BLaER1 treated with 17β-estradiol and CSF1 and Interleukin-3, amounts not matched to agents 10 nM and 100 nM (cell line): ENCODE results near the gene CD79B.

Experiments
- H3K27ac ChIP-seq, 11 experiments: shearing (Covaris generic); formaldehyde crosslinking; 2 replicates each; pipeline ENCODE4 v1.8.1; 2022
- H3K27me3 ChIP-seq, 11 experiments: shearing (Covaris generic); formaldehyde crosslinking; 2 replicates each; pipeline ENCODE4 v1.8.1; 2022
- H3K36me3 ChIP-seq, 11 experiments: shearing (Covaris generic); formaldehyde crosslinking; 2 replicates each; pipeline ENCODE4 v1.8.1; 2022
- H3K4me1 ChIP-seq, 10 experiments: shearing (Covaris generic); formaldehyde crosslinking; 2 replicates each; pipeline ENCODE4 v1.8.1; 2022
- H3K4me2 ChIP-seq, 11 experiments: shearing (Covaris generic); formaldehyde crosslinking; 2 replicates each; pipeline ENCODE4 v1.8.1; 2022
- H3K4me3 ChIP-seq, 10 experiments: shearing (Covaris generic); formaldehyde crosslinking; 2 replicates each; pipeline ENCODE4 v1.8.1; 2022
- H3K9ac ChIP-seq, 11 experiments: shearing (Covaris generic); formaldehyde crosslinking; 2 replicates each; pipeline ENCODE4 v1.8.1; 2022
- H3K9me3 ChIP-seq, 11 experiments: shearing (Covaris generic); formaldehyde crosslinking; replicated peaks in 1 of 11; 2 replicates each; pipeline ENCODE4 v1.8.1; 2022
- H4K20me1 ChIP-seq, 11 experiments: shearing (Covaris generic); formaldehyde crosslinking; 2 replicates each; pipeline ENCODE4 v1.8.1; 2022
- Cebpa-rat ChIP-seq, 11 experiments: shearing (Covaris generic); IDR thresholded peaks; 2 replicates each; pipeline ENCODE4 v1.8.1; 2022

Gene CD79B

DNA sequence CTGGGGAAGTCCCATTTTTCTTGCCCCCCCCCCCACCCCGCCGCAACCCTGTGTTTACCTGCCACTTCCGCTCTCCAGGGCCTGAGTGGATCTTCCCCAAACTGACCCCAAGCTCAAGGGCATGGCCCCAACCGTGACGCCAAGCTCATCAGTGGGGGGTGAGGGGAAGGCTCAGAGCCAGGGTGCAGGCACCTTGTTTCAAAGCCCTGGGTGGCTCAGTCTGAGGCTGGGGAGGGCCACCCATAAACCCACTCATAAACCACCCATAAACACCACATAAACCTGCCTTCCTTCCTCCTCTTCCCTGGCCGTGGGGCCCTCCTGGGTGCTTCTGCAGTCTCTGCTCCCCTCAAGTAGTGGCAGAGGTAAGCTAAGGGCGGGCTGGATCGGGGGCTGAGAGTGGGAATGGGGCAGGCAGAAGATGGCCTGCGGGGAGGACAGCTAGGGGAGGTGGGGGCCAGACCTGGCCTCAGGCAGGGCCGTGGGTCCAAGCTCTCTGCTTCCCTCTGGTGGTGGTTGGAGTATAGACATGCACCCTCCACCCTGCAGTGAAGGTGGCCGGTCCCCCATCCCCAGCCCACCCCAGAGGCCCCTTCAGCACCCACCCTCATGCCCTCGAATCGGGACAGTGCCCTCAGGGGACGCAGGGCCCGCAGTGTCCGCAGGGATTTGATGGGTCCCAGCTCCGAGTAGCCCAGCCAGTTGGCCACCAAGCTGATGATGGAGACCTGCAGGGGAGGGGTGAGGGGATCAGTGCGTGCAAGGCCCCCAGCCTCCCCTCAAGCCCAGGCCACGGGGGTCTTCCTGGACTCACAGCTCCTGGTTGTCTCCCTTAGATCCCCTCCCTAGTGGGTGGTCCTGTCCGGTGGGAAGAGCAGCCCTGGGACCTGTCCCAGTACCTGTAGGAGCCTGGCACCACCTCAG is 14.6 kb upstream of the CD79B start:
- Histone ChIP-seq H3K4me3 (peak overlapping the region in 6 of 10 experiments; percentile 12 to 46 (median 32); a peak in 6 of 20 replicates), H4K20me1 (no peaks in the 10 kb centered on the region), H3K4me2 (peak overlapping the region; percentile 80 to 100 (median 92)), H3K27me3 (no peaks in the 10 kb centered on the region), H3K9ac (peak overlapping the region in 10 of 11 experiments; percentile 4 to 66 (median 46); a peak in 14 of 22 replicates), H3K36me3 (no peaks in the 10 kb centered on the region), H3K9me3 (peaks cover 0 to 3% (median 0%) of the 10 kb centered on the region in 11 experiments; a peak in 2 of 22 replicates), H3K27ac (peak overlapping the region in 9 of 11 experiments; percentile 44 to 73 (median 65); a peak in 16 of 22 replicates), H3K4me1 (peaks cover 11 to 76% (median 70%) of the 10 kb centered on the region in 10 experiments)
- TF ChIP-seq Cebpa-rat (IDR thresholded peaks at IDR 0.05), result no peak

DNA sequence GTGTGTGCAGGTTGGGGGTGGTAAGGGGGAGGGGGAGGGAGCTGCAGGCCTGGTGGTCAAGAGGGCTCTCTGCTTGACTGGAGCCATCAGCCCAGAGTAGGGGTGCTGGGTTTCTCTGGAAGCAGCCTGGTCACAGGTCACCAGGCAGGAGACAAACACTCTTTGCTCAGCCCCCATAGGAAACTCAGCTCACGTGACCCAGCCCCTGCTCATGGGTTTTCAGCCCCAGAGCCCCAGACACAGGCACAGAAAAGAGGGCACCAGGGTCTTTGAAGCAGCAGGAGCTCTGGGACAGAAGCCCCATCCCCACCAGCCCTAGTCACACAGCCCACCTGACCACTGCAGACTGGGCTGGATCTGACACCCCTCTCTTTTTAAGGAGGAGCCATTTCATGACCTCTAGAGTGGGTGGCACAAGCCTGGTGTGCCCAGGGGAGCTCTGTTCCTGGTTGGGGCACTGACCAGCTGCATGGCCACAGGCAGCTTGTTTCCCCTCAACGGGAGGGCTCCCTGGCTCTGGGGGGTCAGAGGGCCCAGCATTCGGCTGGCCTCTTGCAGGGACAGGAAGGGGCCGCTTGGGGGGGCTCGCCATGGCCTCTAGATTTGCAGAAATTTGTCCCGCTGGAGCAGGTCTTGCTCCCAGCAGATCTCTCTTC is 13.8 kb upstream of the CD79B start:
- H3K4me1 ChIP-seq, result peaks cover 11 to 68% (median 64%) of the 10 kb centered on the region in 10 experiments
- peaks cover 0 to 11% (median 0%) of the 10 kb centered on the region in 11 experiments; a peak in 3 of 22 replicates for H3K9me3 ChIP-seq
- TF ChIP-seq Cebpa-rat (IDR thresholded peaks at IDR 0.05), result no peak
- H3K9ac ChIP-seq, result peak overlapping the region in 9 of 11 experiments; percentile 4 to 66 (median 50); a peak in 16 of 22 replicates
- H3K36me3 ChIP-seq, result no peaks in the 10 kb centered on the region
- no peaks in the 10 kb centered on the region for H3K27me3 ChIP-seq
- H3K4me3 ChIP-seq, result peak overlapping the region in 5 of 10 experiments; percentile 12 to 46 (median 31); a peak in 5 of 20 replicates
- no peaks in the 10 kb centered on the region for H4K20me1 ChIP-seq
- peak overlapping the region; percentile 80 to 100 (median 92) for H3K4me2 ChIP-seq
- H3K27ac ChIP-seq, result peak overlapping the region in 9 of 11 experiments; percentile 44 to 73 (median 65); a peak in 16 of 22 replicates

DNA sequence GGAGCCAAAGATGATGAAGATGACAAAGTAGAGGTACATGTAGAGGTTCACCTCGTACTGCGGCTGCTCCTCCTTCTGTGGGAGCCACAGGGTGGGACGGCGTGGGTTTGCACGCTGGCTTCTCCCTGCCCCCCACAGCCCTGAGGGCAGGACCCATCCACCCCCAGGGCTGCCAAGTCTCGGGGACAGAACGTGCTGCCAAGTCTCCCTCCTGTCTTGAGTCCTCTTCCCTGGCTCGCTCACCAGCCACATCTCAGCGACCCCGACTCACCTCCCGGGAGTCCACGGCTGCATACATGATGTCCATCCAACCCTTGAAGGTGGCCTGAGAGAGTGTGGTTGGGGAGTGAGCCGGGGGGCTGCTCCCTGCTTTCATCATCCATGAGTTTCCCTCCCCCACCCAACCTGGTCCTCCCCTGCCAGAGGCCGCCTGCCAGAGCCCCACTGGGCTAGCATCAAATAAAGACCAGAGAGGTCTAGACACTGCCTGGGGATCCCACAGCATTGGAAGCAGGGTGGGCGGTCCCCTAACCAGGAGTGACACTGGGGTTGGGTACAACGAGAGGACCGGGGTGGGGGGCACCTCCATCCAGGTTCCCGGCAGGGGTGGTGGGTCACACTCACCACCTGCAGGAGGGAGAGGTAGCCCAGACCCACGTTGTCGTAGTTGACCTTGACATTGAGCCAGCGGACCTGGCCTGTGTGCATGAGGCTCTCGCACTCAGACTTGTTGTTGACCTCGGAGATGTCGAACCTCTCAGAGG is 12.8 kb upstream of the CD79B start:
- Histone ChIP-seq H3K4me3 (no peak overlapping the region), H3K9me3 (peaks cover 0 to 12% (median 0%) of the 10 kb centered on the region in 11 experiments; a peak in 3 of 22 replicates), H3K36me3 (no peaks in the 10 kb centered on the region), H3K4me1 (peaks cover 14 to 64% (median 57%) of the 10 kb centered on the region in 10 experiments), H3K9ac (peak overlapping the region in 2 of 11 experiments; percentile 59 to 66; a peak in 2 of 22 replicates), H4K20me1 (no peaks in the 10 kb centered on the region), H3K27me3 (no peaks in the 10 kb centered on the region), H3K27ac (peak overlapping the region in 2 of 11 experiments; percentile 59 to 69; a peak in 2 of 22 replicates), H3K4me2 (peak overlapping the region in 8 of 11 experiments; percentile 80 to 100 (median 94); a peak in 15 of 22 replicates)
- no peak for TF ChIP-seq Cebpa-rat (IDR thresholded peaks at IDR 0.05)

DNA sequence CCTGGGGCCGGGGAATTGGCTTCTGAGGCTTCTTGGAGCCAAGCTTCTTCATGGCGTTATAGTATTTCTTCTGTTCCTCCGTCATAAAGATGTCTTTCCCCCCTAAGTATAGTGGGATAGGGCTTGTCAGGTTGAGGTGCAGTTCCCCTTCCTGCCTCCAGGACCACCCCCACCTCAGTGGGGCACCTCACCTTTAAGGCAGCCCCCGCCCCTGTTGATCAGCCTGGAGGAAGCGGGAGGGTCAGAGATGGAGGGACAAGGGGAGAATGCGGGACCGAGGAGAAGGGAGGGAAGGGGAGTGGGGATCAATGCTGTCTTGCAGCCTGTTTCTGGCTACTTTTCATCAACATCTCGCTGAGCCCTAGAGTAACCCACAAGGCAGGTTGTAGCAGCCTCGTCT is 11.6 kb upstream of the CD79B start:
- H3K27ac ChIP-seq, result no peak overlapping the region

DNA sequence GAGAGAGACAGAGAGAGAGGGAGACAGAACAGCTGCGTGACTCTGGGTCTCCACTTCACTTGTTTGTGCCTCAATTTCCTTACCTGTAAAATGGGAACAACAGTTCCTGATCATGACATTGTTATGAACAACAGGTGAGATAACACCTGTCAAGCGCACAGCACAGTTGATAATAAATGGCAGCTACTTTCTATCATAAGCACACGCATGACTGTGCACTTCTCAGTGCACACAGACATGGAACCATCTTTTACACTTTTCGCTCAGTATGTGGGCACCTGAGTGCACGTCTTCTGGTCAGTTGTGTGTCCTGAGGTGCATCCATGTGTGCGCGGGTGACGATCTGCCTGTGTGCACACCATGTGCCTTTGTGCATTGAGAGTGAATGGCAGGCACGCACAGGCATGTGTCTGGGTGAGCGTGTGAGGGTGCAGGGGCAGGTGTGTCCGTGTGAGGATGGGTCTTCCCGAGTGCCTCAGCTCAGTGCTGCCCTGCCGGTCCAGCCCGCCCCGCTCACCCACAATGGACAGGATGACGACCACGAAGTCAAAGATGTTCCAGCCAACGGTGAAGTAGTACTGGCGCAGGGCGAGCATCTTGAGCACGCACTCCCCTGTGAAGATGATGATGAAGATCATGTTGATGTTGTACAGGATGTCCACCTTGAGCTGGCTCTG is 10.3 kb upstream of the CD79B start:
- H3K9ac ChIP-seq, result no peak overlapping the region
- peaks cover 29 to 64% (median 56%) of the 10 kb centered on the region in 10 experiments for H3K4me1 ChIP-seq
- H4K20me1 ChIP-seq, result no peaks in the 10 kb centered on the region
- TF ChIP-seq Cebpa-rat (IDR thresholded peaks at IDR 0.05), result no peak
- no peaks in the 10 kb centered on the region for H3K36me3 ChIP-seq
- no peak overlapping the region for H3K27ac ChIP-seq
- no peak overlapping the region for H3K4me2 ChIP-seq
- no peak overlapping the region for H3K4me3 ChIP-seq
- peaks cover 0 to 12% (median 0%) of the 10 kb centered on the region in 11 experiments; a peak in 3 of 22 replicates for H3K9me3 ChIP-seq
- no peaks in the 10 kb centered on the region for H3K27me3 ChIP-seq

More for the DNA sequence above, 11.6 kb upstream of the CD79B start:
- Histone ChIP-seq H3K36me3 (no peaks in the 10 kb centered on the region), H3K4me3 (no peak overlapping the region), H3K9ac (no peak overlapping the region), H4K20me1 (no peaks in the 10 kb centered on the region), H3K27me3 (no peaks in the 10 kb centered on the region), H3K4me2 (no peak overlapping the region), H3K4me1 (peaks cover 22 to 64% (median 56%) of the 10 kb centered on the region in 10 experiments), H3K9me3 (peaks cover 0 to 12% (median 0%) of the 10 kb centered on the region in 11 experiments; a peak in 3 of 22 replicates)
- TF ChIP-seq Cebpa-rat (IDR thresholded peaks at IDR 0.05), result no peak

DNA sequence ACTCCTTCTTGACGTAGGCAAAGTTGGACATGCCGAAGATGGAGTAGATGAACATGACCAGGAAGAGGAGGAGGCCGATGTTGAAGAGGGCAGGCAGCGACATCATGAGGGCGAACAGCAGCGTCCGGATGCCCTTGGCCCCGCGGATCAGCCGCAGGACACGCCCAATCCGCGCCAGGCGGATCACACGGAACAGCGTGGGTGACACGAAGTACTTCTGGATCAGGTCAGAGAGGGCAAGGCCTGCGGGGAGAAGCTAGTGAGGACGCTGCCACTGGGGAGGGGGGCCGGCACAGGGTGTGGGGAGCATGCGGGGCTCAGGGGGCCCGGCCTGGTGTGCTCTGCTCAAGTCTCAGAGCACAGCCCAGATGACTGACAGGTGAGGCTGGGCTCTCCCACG is 9.6 kb upstream of the CD79B start:
- no peak overlapping the region for H3K4me2 ChIP-seq
- H3K36me3 ChIP-seq, result no peaks in the 10 kb centered on the region
- H3K27me3 ChIP-seq, result no peaks in the 10 kb centered on the region
- TF ChIP-seq Cebpa-rat (IDR thresholded peaks at IDR 0.05), result no peak
- H3K9ac ChIP-seq, result no peak overlapping the region
- H3K4me3 ChIP-seq, result no peak overlapping the region
- peaks cover 29 to 64% (median 57%) of the 10 kb centered on the region in 10 experiments for H3K4me1 ChIP-seq
- peaks cover 0 to 12% (median 0%) of the 10 kb centered on the region in 11 experiments; a peak in 3 of 22 replicates for H3K9me3 ChIP-seq
- H4K20me1 ChIP-seq, result no peaks in the 10 kb centered on the region
- H3K27ac ChIP-seq, result no peak overlapping the region

DNA sequence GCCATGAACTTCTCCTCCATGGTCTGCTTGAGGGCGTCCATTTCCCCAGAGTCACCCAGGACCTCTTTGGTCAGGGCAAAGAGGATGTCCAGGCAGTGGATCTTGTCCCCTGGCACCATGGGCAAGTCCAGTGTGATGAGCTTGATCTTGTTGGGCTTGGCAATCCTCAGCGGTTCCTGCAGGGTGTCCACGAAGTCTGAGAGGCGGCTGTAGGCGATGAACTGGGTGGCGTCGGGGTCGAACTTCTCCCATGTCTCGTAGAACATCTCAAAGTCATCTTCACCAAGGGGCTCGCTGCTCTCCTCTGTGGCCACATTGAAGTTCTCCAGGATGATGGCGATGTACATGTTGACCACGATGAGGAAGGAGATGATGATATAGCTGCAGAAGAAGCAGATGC is 9.0 kb upstream of the CD79B start:
- Histone ChIP-seq H3K4me2 (no peak overlapping the region), H3K27ac (no peak overlapping the region), H3K4me3 (no peak overlapping the region), H3K9me3 (peaks cover 0 to 12% (median 0%) of the 10 kb centered on the region in 11 experiments; a peak in 3 of 22 replicates), H3K27me3 (no peaks in the 10 kb centered on the region), H4K20me1 (no peaks in the 10 kb centered on the region), H3K36me3 (no peaks in the 10 kb centered on the region), H3K9ac (no peak overlapping the region), H3K4me1 (peaks cover 24 to 60% (median 53%) of the 10 kb centered on the region in 10 experiments)
- TF ChIP-seq Cebpa-rat (IDR thresholded peaks at IDR 0.05), result no peak

DNA sequence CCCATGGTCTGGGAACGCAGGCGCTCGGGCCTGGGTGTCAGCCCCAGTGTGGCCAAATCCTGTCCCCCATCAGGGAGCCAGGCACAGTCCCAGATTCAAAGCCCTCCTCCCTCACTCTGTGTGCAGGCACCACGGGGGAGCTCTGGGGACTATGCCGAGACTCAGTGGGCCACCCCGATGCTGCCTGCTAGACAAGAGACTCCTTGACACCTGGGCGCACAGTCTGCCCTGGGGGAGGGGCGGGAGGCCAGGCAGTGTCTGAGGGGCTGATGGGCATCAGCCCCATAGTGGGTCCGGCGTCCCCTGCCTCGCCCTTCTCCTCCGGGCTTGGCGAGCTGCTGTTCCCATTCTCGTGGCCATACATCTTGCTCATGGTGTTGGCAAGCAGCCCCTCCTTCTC is 8.5 kb upstream of the CD79B start:
- Histone ChIP-seq H3K27me3 (no peaks in the 10 kb centered on the region), H3K4me2 (peak overlapping the region in 1 of 11 experiments; percentile 65; a peak in 1 of 22 replicates), H3K9me3 (peaks cover 0 to 12% (median 0%) of the 10 kb centered on the region in 11 experiments; a peak in 3 of 22 replicates), H3K4me3 (no peak overlapping the region), H3K27ac (no peak overlapping the region), H3K36me3 (no peaks in the 10 kb centered on the region), H3K4me1 (peaks cover 18 to 55% (median 48%) of the 10 kb centered on the region in 10 experiments), H4K20me1 (no peaks in the 10 kb centered on the region), H3K9ac (no peak overlapping the region; a peak in 1 of 22 replicates)
- no peak for TF ChIP-seq Cebpa-rat (IDR thresholded peaks at IDR 0.05)
